ENCODE measurements around the gene NOL4L.

NOL4L gene

GRCh38 chr20:32610472-32611218 lies 25.5 kb upstream of the NOL4L start:
- H3K4me3 ChIP-seq (ENCODE audit: low read depth, low read length) = no peak overlapping the region
- DNase-seq (ENCODE audit: low read depth) = peak; percentile 83
- no peak for TF ChIP-seq POLR2A (IDR thresholded peaks at IDR 0.05; ENCODE audit: extremely low read depth, insufficient read length)
- no peak for TF ChIP-seq MYC (IDR thresholded peaks at IDR 0.05; ENCODE audit: low read depth, low read length)
- no peak for TF ChIP-seq MAX (IDR thresholded peaks at IDR 0.05; ENCODE audit: low read depth, low read length)

DNA sequence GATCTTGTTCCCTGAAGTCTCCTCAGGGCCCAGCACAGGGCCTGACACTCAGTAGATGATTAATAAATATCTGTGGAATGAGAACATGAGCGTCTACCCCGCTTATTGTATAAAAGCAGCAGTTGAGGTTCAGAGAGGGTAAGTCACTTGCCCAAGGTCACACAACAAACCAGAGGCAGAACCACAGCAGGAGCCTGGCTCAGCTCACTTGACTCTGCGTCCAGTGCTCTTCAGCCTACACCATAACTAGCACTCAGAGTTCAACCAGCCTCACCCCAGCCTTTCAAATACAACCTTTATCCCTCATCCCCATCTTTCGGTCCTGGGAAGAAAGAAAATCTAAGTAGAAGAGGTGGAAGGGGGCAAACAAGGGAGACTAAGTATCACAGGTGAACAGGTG lies 24.9 kb upstream of the NOL4L start:
- no peak for DNase-seq (ENCODE audit: low read depth)
- TF ChIP-seq MYC (IDR thresholded peaks at IDR 0.05; ENCODE audit: low read depth, low read length) = no peak
- TF ChIP-seq CTCF (IDR thresholded peaks at IDR 0.05; ENCODE audit: low read depth, low read length) = no peak
- no peak for TF ChIP-seq MAX (IDR thresholded peaks at IDR 0.05; ENCODE audit: low read depth, low read length)
- no peak for TF ChIP-seq POLR2A (IDR thresholded peaks at IDR 0.05; ENCODE audit: extremely low read depth, insufficient read length)
- no peak overlapping the region for H3K4me3 ChIP-seq (ENCODE audit: low read depth, low read length)

GRCh38 chr20:32609111-32609773 lies 24.1 kb upstream of the NOL4L start:
- DNase-seq (ENCODE audit: low read depth) = no peak
- TF ChIP-seq MAX (IDR thresholded peaks at IDR 0.05; ENCODE audit: low read depth, low read length) = no peak
- H3K4me3 ChIP-seq (ENCODE audit: low read depth, low read length) = no peak overlapping the region

DNA sequence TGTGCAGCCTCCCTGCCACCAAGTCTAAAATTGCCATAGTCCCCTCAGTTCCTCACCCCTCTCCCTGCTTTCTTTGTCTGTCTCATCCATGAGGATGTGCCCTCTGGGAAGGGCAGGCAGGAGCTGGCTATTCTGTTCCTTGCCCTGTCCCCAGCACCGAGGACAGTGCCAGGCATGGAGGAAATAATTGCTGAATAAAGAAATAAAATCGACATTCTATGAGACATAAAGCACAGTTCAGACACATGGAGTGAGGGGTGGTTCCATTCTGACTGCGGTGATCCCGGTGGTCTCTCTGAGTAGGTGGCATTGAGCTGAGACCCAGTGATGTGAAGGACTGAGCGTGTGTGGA lies 23.5 kb upstream of the NOL4L start:
- TF ChIP-seq CTCF (IDR thresholded peaks at IDR 0.05; ENCODE audit: low read depth, low read length) = no peak
- no peak for DNase-seq (ENCODE audit: low read depth)
- H3K4me3 ChIP-seq (ENCODE audit: low read depth, low read length) = no peak overlapping the region

DNA sequence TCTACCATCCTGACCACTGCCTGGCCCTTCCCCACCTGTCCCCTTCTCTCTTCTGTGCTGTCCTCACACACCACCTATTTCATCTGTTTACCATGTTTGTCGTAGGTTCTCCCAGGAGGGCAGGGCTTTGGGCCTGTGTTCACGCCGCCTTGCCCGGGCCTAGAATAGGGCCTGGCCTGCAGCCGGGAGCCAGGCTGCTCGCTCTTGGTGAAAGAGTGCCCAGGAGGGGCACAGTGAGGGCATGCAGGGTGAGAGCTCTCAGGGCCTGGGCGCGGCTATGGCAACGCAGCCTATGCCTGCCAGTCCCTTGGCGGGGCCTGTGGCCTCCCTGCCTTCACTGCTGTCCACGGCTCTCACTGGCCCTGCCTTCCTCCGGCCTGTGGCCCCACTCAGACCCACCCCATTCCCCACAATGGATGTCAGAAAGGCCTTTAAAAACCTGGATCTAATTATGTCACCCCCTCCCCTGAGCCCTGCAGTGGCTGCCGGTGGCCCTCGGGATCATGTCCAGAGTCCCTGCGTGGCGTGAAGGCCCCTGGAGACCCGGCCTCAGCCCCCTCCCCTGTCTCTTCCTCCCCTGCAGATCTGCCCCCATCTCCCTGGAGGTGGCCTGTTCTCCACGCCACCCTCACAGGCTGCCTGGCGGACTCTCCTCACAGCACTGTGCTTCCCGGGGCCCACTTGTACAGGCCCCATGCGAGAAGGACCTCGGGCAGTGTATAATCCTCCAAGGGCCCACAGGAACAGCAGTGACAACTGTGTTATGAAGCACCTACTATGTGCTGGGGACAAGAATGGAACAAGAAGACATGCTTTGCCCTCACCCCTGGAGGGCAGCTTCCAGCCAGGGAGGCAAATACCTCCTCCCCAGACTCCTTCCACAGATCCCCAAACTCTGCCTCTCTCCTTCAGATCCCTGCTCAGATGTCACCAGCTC lies 22.9 kb upstream of the NOL4L start:
- TF ChIP-seq POLR2A (IDR thresholded peaks at IDR 0.05; ENCODE audit: extremely low read depth, insufficient read length) = no peak
- no peak for TF ChIP-seq CTCF (IDR thresholded peaks at IDR 0.05; ENCODE audit: low read depth, low read length)
- no peak for TF ChIP-seq MYC (IDR thresholded peaks at IDR 0.05; ENCODE audit: low read depth, low read length)
- no peak for TF ChIP-seq MAX (IDR thresholded peaks at IDR 0.05; ENCODE audit: low read depth, low read length)
- H3K4me3 ChIP-seq (ENCODE audit: low read depth, low read length) = no peak overlapping the region

GRCh38 chr20:32607324-32607723 lies 22.2 kb upstream of the NOL4L start:
- H3K4me3 ChIP-seq (ENCODE audit: low read depth, low read length) = no peak overlapping the region
- no peak for DNase-seq (ENCODE audit: low read depth)
- TF ChIP-seq POLR2A (IDR thresholded peaks at IDR 0.05; ENCODE audit: extremely low read depth, insufficient read length) (no peak), MYC (IDR thresholded peaks at IDR 0.05; ENCODE audit: low read depth, low read length) (no peak), CTCF (IDR thresholded peaks at IDR 0.05; ENCODE audit: low read depth, low read length) (no peak), MAX (IDR thresholded peaks at IDR 0.05; ENCODE audit: low read depth, low read length) (no peak)

More for the DNA sequence above, 22.9 kb upstream of the NOL4L start:
- DNase-seq (ENCODE audit: low read depth) = no peak

Measured in NB4 (cell line).